Measurements from ENCODE around the gene SNX11. TPM values are rescaled to one million over a fixed set of nuclear protein-coding genes. Genes with fewer than 3 reads are reported as not detected.

The SNX11 gene
- total and polyA plus RNA-seq, 4 donors: 6.4 to 11.4 (median 8.5) TPM

- Histone ChIP-seq H3K36me3 (ENCODE audit: control insufficient read depth in 4 of 4, insufficient read depth in 3 of 4, low read depth in 1 of 4, low read length in 3 of 4) (peaks cover 14 to 49% (median 48%) of the 10 kb centered on the region in 4 donors), H3K27me3 (ENCODE audit: control insufficient read depth in 4 of 4, insufficient read depth in 4 of 4, low read length in 3 of 4) (no peaks in the 10 kb centered on the region), H3K27ac (ENCODE audit: low read depth in 1 of 2, low read length in 2 of 2) (no peak overlapping the region), H3K9me3 (ENCODE audit: control insufficient read depth in 4 of 4, low read length in 3 of 4) (no peaks in the 10 kb centered on the region), H3K4me3 (ENCODE audit: low read depth in 1 of 3, low read length in 3 of 3) (no peak overlapping the region), H3K9ac (ENCODE audit: low read depth in 1 of 2, low read length in 2 of 2) (no peak overlapping the region), H3K4me1 (ENCODE audit: control insufficient read depth in 4 of 4, insufficient read depth in 4 of 4, low read length in 3 of 4) (peaks cover 12 to 41% (median 24%) of the 10 kb centered on the region in 4 donors)
- DNase-seq (ENCODE audit: low spot score): no peak
- WGBS: 91% methylated on average over 32 of the region's 32 CpGs
- TF ChIP-seq RXRA (IDR thresholded peaks at IDR 0.05) (no peak), HNF4G (IDR thresholded peaks at IDR 0.05) (no peak), SP1 (IDR thresholded peaks at IDR 0.05) (no peak), YY1 (IDR thresholded peaks at IDR 0.05) (no peak), NR2F2 (IDR thresholded peaks at IDR 0.05) (no peak)
- TF ChIP-seq, protein P1, sequence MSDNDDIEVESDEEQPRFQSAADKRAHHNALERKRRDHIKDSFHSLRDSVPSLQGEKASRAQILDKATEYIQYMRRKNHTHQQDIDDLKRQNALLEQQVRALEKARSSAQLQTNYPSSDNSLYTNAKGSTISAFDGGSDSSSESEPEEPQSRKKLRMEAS (IDR thresholded peaks at IDR 0.05): no peak
Measured at GRCh38 chr17:48059125-48059668, 48.4 kb upstream of the SNX11 start.

GRCh38 chr17:48060249-48060648 is 47.3 kb upstream of the SNX11 start:
- Histone ChIP-seq H3K4me3 (ENCODE audit: low read depth in 1 of 3, low read length in 3 of 3) (no peak overlapping the region), H3K27ac (ENCODE audit: low read depth in 1 of 2, low read length in 2 of 2) (no peak overlapping the region), H3K9ac (ENCODE audit: low read depth in 1 of 2, low read length in 2 of 2) (no peak overlapping the region), H3K9me3 (ENCODE audit: control insufficient read depth in 4 of 4, low read length in 3 of 4) (no peaks in the 10 kb centered on the region), H3K4me1 (ENCODE audit: control insufficient read depth in 4 of 4, insufficient read depth in 4 of 4, low read length in 3 of 4) (peaks cover 9 to 41% (median 28%) of the 10 kb centered on the region in 4 donors), H3K27me3 (ENCODE audit: control insufficient read depth in 4 of 4, insufficient read depth in 4 of 4, low read length in 3 of 4) (no peaks in the 10 kb centered on the region), H3K36me3 (ENCODE audit: control insufficient read depth in 4 of 4, insufficient read depth in 3 of 4, low read depth in 1 of 4, low read length in 3 of 4) (peaks cover 14 to 51% (median 48%) of the 10 kb centered on the region in 4 donors)
- WGBS: 58% methylated on average over 7 of the region's 7 CpGs
- TF ChIP-seq HNF4A (conservative IDR thresholded peaks at IDR 0.05) (peak in 1 of 2 donors; percentile 27), RXRA (IDR thresholded peaks at IDR 0.05) (peak in 1 of 2 donors; percentile 25), HNF4G (IDR thresholded peaks at IDR 0.05) (no peak)
- DNase-seq (ENCODE audit: low spot score): no peak

GRCh38 chr17:48062273-48062672 is 45.3 kb upstream of the SNX11 start:
- Histone ChIP-seq H3K4me3 (ENCODE audit: low read depth in 1 of 3, low read length in 3 of 3) (no peak overlapping the region), H3K36me3 (ENCODE audit: control insufficient read depth in 4 of 4, insufficient read depth in 3 of 4, low read depth in 1 of 4, low read length in 3 of 4) (peaks cover 12 to 45% (median 37%) of the 10 kb centered on the region in 4 donors), H3K9me3 (ENCODE audit: control insufficient read depth in 4 of 4, low read length in 3 of 4) (no peaks in the 10 kb centered on the region), H3K9ac (ENCODE audit: low read depth in 1 of 2, low read length in 2 of 2) (no peak overlapping the region), H3K4me1 (ENCODE audit: control insufficient read depth in 4 of 4, insufficient read depth in 4 of 4, low read length in 3 of 4) (peaks cover 10 to 56% (median 42%) of the 10 kb centered on the region in 4 donors), H3K27me3 (ENCODE audit: control insufficient read depth in 4 of 4, insufficient read depth in 4 of 4, low read length in 3 of 4) (no peaks in the 10 kb centered on the region), H3K27ac (ENCODE audit: low read depth in 1 of 2, low read length in 2 of 2) (no peak overlapping the region)
- WGBS: 98% methylated on average over 7 of the region's 7 CpGs
- TF ChIP-seq, protein P2, sequence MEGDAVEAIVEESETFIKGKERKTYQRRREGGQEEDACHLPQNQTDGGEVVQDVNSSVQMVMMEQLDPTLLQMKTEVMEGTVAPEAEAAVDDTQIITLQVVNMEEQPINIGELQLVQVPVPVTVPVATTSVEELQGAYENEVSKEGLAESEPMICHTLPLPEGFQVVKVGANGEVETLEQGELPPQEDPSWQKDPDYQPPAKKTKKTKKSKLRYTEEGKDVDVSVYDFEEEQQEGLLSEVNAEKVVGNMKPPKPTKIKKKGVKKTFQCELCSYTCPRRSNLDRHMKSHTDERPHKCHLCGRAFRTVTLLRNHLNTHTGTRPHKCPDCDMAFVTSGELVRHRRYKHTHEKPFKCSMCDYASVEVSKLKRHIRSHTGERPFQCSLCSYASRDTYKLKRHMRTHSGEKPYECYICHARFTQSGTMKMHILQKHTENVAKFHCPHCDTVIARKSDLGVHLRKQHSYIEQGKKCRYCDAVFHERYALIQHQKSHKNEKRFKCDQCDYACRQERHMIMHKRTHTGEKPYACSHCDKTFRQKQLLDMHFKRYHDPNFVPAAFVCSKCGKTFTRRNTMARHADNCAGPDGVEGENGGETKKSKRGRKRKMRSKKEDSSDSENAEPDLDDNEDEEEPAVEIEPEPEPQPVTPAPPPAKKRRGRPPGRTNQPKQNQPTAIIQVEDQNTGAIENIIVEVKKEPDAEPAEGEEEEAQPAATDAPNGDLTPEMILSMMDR (IDR thresholded peaks at IDR 0.05; ENCODE audit: low read depth, low read length, missing input control): no peak
- TF ChIP-seq JUND (IDR thresholded peaks at IDR 0.05) (no peak), ZBTB33 (IDR thresholded peaks at IDR 0.05) (no peak), EGR1 (IDR thresholded peaks at IDR 0.05; ENCODE audit: low read depth in 2 of 2) (no peak), FOXA2 (IDR thresholded peaks at IDR 0.05) (no peak), RAD21 (IDR thresholded peaks at IDR 0.05) (no peak), SP1 (IDR thresholded peaks at IDR 0.05) (no peak), NR2F2 (IDR thresholded peaks at IDR 0.05) (no peak), TAF1 (conservative IDR thresholded peaks at IDR 0.05) (no peak), YY1 (IDR thresholded peaks at IDR 0.05) (no peak), HNF4A (conservative IDR thresholded peaks at IDR 0.05) (no peak), RXRA (IDR thresholded peaks at IDR 0.05) (no peak), FOXA1 (IDR thresholded peaks at IDR 0.05) (no peak), GABPA (IDR thresholded peaks at IDR 0.05 in 1 of 2, conservative IDR thresholded peaks at IDR 0.05 in 1 of 2) (no peak)
- TF ChIP-seq, protein P3, sequence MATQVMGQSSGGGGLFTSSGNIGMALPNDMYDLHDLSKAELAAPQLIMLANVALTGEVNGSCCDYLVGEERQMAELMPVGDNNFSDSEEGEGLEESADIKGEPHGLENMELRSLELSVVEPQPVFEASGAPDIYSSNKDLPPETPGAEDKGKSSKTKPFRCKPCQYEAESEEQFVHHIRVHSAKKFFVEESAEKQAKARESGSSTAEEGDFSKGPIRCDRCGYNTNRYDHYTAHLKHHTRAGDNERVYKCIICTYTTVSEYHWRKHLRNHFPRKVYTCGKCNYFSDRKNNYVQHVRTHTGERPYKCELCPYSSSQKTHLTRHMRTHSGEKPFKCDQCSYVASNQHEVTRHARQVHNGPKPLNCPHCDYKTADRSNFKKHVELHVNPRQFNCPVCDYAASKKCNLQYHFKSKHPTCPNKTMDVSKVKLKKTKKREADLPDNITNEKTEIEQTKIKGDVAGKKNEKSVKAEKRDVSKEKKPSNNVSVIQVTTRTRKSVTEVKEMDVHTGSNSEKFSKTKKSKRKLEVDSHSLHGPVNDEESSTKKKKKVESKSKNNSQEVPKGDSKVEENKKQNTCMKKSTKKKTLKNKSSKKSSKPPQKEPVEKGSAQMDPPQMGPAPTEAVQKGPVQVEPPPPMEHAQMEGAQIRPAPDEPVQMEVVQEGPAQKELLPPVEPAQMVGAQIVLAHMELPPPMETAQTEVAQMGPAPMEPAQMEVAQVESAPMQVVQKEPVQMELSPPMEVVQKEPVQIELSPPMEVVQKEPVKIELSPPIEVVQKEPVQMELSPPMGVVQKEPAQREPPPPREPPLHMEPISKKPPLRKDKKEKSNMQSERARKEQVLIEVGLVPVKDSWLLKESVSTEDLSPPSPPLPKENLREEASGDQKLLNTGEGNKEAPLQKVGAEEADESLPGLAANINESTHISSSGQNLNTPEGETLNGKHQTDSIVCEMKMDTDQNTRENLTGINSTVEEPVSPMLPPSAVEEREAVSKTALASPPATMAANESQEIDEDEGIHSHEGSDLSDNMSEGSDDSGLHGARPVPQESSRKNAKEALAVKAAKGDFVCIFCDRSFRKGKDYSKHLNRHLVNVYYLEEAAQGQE (IDR thresholded peaks at IDR 0.05): no peak
- TF ChIP-seq, protein P4, sequence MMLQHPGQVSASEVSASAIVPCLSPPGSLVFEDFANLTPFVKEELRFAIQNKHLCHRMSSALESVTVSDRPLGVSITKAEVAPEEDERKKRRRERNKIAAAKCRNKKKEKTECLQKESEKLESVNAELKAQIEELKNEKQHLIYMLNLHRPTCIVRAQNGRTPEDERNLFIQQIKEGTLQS (IDR thresholded peaks at IDR 0.05): no peak
- TF ChIP-seq, protein P1 (IDR thresholded peaks at IDR 0.05): no peak
- no peak for DNase-seq (ENCODE audit: low spot score)

All from liver (tissue), 9 donors.